PC-9 (cell line): Measurements from ENCODE around the gene CHST7.
"Not testable (repeated sequence)": the region's sequence is repeated elsewhere in the genome, so short reads cannot be mapped to it uniquely, and the experiment has no call there.

Experiments
- CTCF ChIP-seq: fragments of 200-600 bp; sonication (generic); conservative IDR thresholded peaks from 2 replicates; pipeline ENCODE4 v1.6.1; 2017; ENCODE audit warnings: mixed run types, antibody characterized with exemption, mild to moderate bottlenecking, moderate library complexity
- EZH2 ChIP-seq: fragments of 200-600 bp; sonication (generic); IDR thresholded peaks from 2 replicates; pipeline ENCODE4 v1.8.0; 2017; ENCODE audit warnings: antibody characterized with exemption, low read depth

GRCh38 chrX:46529740-46530403 lies 43.7 kb upstream of the CHST7 start:
- not testable (repeated sequence) for TF ChIP-seq CTCF, EZH2
